Endothelial cell (in vitro differentiated cells): ENCODE results near the gene TTI1. TPM values are rescaled to one million over a fixed set of nuclear protein-coding genes. Genes with fewer than 3 reads are reported as not detected.

Experiments used
- DNase-seq: peaks from one replicate; pipeline ENCODE4 v3.0.0; 2021; ENCODE audit warnings: low spot score
- H3K27ac Mint-ChIP-seq: one replicate; pipeline ENCODE4 v1.8.0; 2021; ENCODE audit warnings: mixed read lengths, inconsistent platforms; ENCODE audit not compliant: unreplicated experiment
- H3K27me3 Mint-ChIP-seq: one replicate; pipeline ENCODE4 v1.8.0; 2021; ENCODE audit warnings: mild to moderate bottlenecking, moderate library complexity, mixed read lengths, inconsistent platforms; ENCODE audit not compliant: unreplicated experiment
- H3K36me3 Mint-ChIP-seq: one replicate; pipeline ENCODE4 v1.8.0; 2021; ENCODE audit warnings: mild to moderate bottlenecking, low read depth, mixed read lengths, inconsistent platforms; ENCODE audit not compliant: unreplicated experiment
- H3K4me1 Mint-ChIP-seq: one replicate; pipeline ENCODE4 v1.8.0; 2021; ENCODE audit warnings: mild to moderate bottlenecking, mixed read lengths, inconsistent platforms; ENCODE audit not compliant: unreplicated experiment
- H3K4me3 Mint-ChIP-seq: one replicate; pipeline ENCODE4 v1.8.0; 2021; ENCODE audit warnings: mild to moderate bottlenecking, mixed read lengths, inconsistent platforms; ENCODE audit not compliant: unreplicated experiment
- H3K9me3 Mint-ChIP-seq: one replicate; pipeline ENCODE4 v1.8.0; 2021; ENCODE audit warnings: mixed read lengths, inconsistent platforms; ENCODE audit not compliant: unreplicated experiment
- total RNA-seq: library from RNA; stranded (reverse); fragmentation: NEBNext Ultra II Directional; extraction: Animal tissue kit (Norgen Biotek cat#: 25700); gene quantifications from one replicate; pipeline ENCODE4 v1.2.1, GENCODE V29; 2021; ENCODE audit not compliant: unreplicated experiment
- TF ChIP-seq, protein P1 (sequence below): fragments of 200-600 bp; sonication (generic); IDR thresholded peaks from one replicate; pipeline ENCODE4 v1.5.0; 2021; ENCODE audit warnings: antibody characterized with exemption; ENCODE audit not compliant: unreplicated experiment

Gene TTI1
- total RNA-seq, 1 donor from 2014 or later, result 31.9 TPM

DNA sequence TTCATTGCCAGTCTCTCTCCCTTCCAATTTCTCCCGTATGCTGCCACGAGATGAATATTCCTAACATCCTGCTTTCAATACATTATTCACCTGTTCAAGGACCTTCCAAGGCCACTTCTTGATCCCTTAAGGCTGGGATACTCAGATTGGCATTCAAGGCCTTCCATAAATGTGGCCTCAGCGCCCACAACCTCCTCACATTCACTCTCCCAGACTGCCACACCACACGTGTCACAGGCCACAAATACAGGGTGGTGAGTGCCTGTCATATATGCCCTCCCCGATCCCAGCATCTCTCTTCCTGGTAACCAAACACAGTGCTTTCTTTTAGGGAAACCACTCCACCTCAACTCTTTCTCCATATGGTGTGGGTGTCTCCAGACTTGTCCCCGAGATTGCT lies 55.5 kb downstream of the TTI1 start:
- Mint-ChIP-seq H3K4me1 (peaks cover 14% of the 10 kb centered on the region), H3K36me3 (peaks cover 4% of the 10 kb centered on the region), H3K27ac (no peak overlapping the region), H3K9me3 (no peaks in the 10 kb centered on the region), H3K27me3 (peaks cover 4% of the 10 kb centered on the region), H3K4me3 (no peak overlapping the region)
- TF ChIP-seq, protein P1, sequence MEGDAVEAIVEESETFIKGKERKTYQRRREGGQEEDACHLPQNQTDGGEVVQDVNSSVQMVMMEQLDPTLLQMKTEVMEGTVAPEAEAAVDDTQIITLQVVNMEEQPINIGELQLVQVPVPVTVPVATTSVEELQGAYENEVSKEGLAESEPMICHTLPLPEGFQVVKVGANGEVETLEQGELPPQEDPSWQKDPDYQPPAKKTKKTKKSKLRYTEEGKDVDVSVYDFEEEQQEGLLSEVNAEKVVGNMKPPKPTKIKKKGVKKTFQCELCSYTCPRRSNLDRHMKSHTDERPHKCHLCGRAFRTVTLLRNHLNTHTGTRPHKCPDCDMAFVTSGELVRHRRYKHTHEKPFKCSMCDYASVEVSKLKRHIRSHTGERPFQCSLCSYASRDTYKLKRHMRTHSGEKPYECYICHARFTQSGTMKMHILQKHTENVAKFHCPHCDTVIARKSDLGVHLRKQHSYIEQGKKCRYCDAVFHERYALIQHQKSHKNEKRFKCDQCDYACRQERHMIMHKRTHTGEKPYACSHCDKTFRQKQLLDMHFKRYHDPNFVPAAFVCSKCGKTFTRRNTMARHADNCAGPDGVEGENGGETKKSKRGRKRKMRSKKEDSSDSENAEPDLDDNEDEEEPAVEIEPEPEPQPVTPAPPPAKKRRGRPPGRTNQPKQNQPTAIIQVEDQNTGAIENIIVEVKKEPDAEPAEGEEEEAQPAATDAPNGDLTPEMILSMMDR, result no peak
- DNase-seq, result no peak

DNA sequence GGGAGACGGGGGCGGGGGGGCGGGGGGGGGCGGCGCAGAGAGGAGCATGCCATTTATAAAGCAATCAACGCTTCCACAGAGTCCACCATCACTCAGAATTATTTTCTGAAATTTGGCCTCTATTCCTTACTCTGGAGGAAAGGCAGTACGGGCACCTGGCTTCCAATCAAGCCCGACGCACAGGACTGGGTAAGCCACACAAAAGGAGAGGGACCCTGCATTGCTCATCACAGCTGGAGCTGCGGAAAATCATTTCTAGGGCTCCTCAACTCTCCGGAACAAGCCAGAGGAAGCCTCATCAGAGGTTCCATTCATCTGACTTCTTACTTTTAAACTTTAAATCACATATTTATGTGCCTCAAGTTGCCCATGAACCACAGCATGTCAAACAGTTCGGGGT lies 55.9 kb downstream of the TTI1 start:
- Mint-ChIP-seq H3K36me3 (peaks cover 4% of the 10 kb centered on the region), H3K27me3 (peaks cover 7% of the 10 kb centered on the region)

DNA sequence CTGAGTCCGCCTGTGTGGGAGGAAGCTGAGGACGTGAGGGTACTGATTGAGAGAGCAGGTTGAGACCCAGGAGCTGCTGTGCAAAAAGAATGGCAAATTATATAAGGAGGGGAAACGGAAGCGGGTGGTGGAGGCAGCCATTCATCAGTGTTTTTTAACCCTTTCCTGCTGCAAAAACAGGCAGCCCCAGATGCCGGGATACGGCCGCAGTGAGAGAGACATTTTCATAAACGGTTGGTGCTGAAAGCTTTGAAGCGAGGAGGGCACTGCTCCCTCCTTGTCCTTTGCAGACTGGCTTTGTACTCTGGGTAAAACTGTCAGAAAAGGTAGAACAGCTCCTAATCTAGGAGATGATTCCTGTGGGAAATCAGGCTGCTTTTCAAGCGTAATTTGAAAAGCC lies 56.4 kb downstream of the TTI1 start:
- H3K27me3 Mint-ChIP-seq, result peaks cover 7% of the 10 kb centered on the region
- TF ChIP-seq, protein P1, result no peak
- H3K4me3 Mint-ChIP-seq, result peak overlapping the region; percentile 57

More for the DNA sequence above, 55.9 kb downstream of the TTI1 start:
- peaks cover 17% of the 10 kb centered on the region for H3K4me1 Mint-ChIP-seq
- H3K9me3 Mint-ChIP-seq, result no peaks in the 10 kb centered on the region
- no peak overlapping the region for H3K27ac Mint-ChIP-seq
- H3K4me3 Mint-ChIP-seq, result no peak overlapping the region
- no peak for DNase-seq
- TF ChIP-seq, protein P1, result no peak

DNA sequence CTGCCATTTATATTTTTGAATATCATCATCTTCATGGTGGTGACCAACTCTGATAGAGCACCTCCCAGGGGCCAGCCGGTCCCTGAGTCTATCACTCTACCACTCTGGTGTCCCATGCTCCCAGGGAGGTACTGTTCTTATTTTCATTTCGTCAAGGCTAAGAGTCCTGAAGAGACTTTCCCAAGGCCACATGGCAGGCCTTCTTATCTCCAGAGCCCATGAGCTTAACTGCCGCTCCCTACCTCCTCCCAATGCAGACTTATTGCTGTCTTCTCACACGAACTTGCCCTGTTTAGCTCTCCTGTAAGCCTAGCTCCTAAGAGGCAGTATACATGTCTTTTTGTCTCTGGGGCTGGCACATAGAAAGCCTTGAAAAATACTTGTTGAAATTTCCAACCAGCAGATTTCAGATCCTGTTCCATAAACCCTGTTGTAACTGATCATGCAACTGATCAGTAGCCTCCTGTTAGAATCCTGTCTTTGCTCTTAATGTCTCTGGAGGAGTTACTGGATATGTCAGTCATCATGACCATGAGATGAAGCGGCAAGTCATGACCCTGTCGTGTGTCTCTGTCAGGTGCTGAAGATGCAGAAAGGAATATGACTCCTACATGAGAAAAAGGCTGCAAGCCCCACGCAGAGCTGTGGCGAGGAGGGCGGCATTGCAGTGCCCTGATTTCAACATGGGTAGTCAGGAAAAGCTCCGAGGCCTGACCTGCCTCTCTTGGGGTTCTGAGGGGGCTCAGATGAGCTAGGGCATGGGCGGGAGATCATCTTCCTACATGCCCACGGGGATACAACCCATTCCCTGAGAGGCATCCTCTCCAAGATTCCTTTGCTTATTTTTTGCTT lies 60.0 kb downstream of the TTI1 start:
- no peaks in the 10 kb centered on the region for H3K36me3 Mint-ChIP-seq

More for the DNA sequence above, 56.4 kb downstream of the TTI1 start:
- H3K36me3 Mint-ChIP-seq, result peaks cover 3% of the 10 kb centered on the region
- H3K27ac Mint-ChIP-seq, result no peak overlapping the region
- no peaks in the 10 kb centered on the region for H3K9me3 Mint-ChIP-seq
- H3K4me1 Mint-ChIP-seq, result peaks cover 19% of the 10 kb centered on the region
- DNase-seq, result no peak

More for the DNA sequence above, 60.0 kb downstream of the TTI1 start:
- Mint-ChIP-seq H3K4me1 (peaks cover 29% of the 10 kb centered on the region), H3K27ac (no peak overlapping the region), H3K4me3 (no peak overlapping the region), H3K9me3 (no peaks in the 10 kb centered on the region), H3K27me3 (peaks cover 10% of the 10 kb centered on the region)
- TF ChIP-seq, protein P1, result no peak
- no peak for DNase-seq
